ENCODE measurements around the gene NBDY.

Gene NBDY

GRCh38 chrX:56786889-56787733 lies 58.1 kb downstream of the NBDY start:
- DNase-seq: no peak

GRCh38 chrX:56787734-56788152 lies 58.7 kb downstream of the NBDY start:
- no peak for DNase-seq

- no peak for DNase-seq
Measured at GRCh38 chrX:56788229-56788628, 59.2 kb downstream of the NBDY start.

DNA sequence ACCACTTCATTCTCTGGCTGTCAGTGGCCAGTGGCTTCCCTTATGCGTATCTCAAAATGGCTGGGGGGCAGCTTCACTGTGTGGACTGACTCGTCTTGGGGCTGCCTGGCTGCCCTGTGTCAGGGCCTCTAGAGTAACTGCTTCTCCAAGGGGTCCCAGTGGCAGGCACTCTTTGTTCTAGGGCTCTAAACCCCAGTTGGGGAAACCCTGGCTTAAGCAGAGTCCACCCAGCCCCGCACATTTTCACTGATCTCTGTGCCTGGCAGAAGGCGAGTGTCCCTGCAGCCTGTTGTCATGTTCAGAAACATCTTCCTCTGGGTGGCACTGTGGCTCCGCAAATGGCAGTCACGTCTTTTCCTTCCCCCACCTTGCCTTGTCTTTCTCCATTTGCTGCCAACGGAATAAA lies 59.7 kb downstream of the NBDY start:
- no peak for DNase-seq

- DNase-seq: no peak
Measured at GRCh38 chrX:56789518-56790070, 60.6 kb downstream of the NBDY start.

DNA sequence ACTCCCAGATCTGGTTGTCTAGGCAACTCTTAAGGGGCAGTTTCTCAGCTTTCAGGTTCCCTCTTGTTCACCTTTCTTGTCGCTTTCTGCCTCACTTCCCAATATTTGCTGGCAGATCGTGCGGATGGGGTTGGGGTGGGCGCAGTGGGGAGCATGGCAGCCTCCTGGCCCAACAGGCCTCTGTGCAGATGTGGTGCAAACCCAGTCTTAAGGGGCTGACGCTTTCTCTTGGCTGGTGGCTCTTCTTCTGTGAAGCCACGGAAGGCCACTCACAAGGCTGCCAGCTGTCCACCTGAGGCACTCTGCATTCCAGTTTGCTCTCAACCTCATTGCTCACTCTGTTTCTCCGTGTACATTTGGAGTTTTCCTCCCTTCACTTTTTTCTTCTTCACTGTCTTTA lies 61.7 kb downstream of the NBDY start:
- no peak for DNase-seq

GRCh38 chrX:56791456-56791855 lies 62.4 kb downstream of the NBDY start:
- no peak for DNase-seq

GRCh38 chrX:56792270-56793111 lies 63.4 kb downstream of the NBDY start:
- DNase-seq: no peak

- no peak for DNase-seq
Measured at GRCh38 chrX:56793112-56793430, 64.0 kb downstream of the NBDY start.

DNA sequence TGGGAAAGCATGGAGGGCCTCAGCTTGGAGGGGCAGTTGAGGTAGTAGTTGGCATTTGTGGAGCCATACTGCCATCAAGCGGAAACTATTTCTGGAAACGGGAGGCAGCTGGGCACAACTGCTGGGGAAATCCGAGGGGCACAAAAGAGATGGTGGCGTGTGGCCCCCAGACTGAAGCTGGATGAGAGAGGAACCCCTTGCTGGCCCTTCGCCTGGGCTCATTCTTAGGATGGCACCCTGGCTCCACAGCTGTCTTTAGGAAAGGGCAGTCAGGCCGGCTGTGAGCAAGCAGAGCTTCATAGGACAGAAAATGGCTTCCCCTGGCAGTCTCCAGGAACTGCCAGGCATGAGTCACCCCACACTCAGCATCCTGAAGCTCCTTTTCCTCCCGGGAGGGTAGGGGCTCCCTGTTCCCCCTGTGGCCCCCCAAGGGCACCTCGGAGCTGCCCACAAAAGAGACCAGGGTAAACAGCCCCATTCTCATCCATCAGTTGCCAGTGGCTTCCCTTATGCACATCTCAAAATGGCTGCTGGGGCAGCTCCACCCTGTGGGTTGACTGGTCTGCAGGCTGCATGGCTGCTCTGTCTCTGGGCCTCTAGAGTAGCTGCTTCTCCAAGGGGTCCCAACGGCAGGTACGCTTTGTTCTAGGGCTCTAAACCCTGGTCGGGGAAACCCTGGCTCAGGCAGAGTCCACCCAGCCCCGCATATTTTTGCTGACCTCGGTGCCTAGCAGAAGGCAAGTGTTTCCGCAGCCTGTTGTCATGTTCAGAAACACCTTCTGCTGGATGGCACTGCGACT lies 64.7 kb downstream of the NBDY start:
- no peak for DNase-seq

GRCh38 chrX:56794404-56795230 lies 65.6 kb downstream of the NBDY start:
- DNase-seq: no peak

GRCh38 chrX:56795309-56795868 lies 66.3 kb downstream of the NBDY start:
- DNase-seq: no peak

DNA sequence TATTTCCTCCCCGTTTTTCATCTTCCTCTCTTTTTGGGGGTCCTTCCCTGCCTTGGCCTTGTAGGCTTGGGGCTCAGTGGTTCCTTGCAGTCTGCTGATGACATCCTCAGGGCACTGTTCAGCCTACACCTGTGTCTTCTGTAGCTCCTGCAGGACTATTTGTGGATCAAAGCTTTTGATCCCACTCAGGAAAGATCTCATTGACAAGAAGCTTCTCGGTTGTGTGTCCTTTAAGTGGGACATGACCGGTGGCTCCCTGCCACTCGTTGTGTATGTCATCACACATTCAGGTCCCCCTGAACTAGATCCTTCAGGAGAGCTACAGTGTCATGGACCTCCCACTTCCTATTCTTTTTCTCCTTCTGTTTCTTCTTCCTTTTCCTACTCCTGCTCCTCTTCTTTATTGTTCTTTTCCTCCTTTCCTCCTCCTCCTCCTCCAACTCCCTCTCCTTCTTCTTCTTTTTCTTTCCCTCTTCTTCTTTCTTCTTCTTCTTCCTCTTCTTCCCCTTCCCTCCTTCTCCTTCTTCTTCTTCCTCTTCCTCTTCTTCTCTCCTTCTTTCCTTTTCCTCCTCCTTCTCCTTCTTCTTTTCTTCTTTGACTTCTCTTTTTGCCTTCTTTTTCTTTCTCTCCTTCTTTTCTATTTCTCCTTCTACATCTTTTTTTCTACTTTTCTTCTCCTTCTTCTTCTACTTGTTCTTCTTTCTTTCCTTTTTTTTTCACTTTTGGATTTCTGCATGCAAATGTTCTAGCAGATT lies 67.8 kb downstream of the NBDY start:
- DNase-seq: no peak

GRCh38 chrX:56797574-56798338 lies 68.7 kb downstream of the NBDY start:
- DNase-seq: no peak

DNA sequence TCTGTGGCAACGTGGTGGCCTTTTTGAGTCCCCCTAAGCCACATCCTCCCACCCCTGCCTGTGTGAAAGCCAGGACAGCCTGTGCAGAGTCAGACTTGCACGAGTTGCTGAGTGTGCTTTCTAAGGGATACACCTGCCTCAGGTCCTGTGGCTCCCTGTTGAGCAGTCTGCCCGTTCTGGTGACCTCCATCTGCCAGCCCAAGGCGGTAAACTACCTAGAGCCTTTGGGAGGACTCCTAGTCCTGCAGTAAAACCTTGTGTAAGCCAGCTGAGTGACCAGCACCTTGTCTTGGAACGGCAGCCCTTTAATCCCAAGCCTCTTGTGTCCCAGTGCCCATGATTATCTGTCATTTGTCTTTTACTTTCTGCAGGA lies 69.3 kb downstream of the NBDY start:
- no peak for DNase-seq

DNA sequence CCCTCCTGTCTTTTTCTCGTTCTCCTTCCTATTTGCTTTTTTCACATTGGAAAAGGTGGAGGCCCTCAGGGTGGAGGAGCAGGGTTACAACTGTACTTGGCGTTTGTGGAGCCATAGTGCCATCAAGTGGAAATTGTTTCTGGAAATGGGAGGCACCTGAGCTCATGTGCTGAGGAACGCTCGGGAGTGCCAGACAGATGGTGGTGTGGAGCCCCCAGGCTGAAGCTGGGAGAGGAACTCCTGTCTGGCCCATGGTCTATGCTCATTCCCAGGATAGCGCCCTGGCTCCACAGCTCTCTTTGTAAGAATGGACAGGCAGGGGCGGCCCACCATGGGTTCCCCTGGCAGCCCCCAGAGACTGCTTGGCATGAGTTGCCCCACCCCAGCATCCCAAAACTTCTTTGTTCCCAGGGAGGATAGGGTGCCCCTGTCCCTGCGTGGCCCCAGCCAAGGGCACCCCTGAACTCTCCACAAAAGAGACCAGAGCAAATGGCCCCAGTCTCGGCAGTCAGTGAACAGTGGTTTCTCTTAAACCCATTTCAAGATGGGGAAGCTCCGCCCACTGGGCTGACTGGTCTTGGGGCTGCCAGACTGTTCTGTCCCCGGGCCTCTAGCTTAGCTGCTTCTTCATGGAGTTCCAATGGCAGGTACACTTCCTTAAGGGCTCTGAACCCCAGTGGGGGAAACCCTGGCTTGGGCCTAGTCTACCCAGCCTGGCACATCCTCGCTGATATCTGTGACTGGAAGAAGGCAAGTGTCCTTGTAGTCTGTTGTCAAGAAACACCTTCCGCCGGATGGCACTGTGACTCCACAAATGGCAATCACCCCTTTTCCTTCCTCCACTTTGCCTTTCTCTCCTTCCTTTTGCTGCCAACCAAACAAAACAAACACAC lies 70.1 kb downstream of the NBDY start:
- DNase-seq: no peak

DNA sequence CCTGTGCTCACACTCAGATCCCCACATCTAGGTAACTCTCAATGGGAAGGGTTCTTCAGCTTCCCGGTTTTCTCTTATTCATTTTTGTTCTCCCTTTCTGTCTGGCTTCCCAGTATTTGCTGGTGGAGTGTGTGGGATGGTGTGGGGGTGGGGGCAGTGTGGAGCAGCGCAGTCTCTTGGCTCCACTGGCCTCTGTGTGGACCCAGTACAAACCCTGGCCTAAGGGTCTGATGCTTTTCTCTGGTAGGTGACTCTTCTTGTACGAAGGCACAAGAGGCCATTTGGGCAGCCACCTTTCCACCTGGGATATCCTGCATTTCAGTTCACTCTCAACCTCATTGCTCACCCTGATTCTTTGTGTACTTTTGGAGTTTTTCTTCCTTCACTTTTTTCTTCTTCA lies 71.3 kb downstream of the NBDY start:
- DNase-seq: no peak

GRCh38 chrX:56800801-56801200 lies 71.8 kb downstream of the NBDY start:
- no peak for DNase-seq

- no peak for DNase-seq
Measured at GRCh38 chrX:56802428-56802827, 73.4 kb downstream of the NBDY start.

Data from SW 1271 (cell line).